Measurements from ENCODE around the gene CCDC81. TPM values are rescaled to one million over a fixed set of nuclear protein-coding genes. Genes with fewer than 3 reads are reported as not detected.

Gene CCDC81
- total RNA-seq, 2 experiments from 2014 or later, result 0.27 to 0.47 TPM

GRCh38 chr11:86396396-86396795, 21.7 kb downstream of the CCDC81 start:
- H3K9me3 ChIP-seq (ENCODE audit: control insufficient read depth in 1 of 2, insufficient read depth in 1 of 2, low read length in 2 of 2), result no peaks in the 10 kb centered on the region
- H3K27ac Mint-ChIP-seq, result no peak overlapping the region
- POLR2A ChIA-PET, result no interaction called here

GRCh38 chr11:86397351-86397750, 22.7 kb downstream of the CCDC81 start:
- Histone ChIP-seq H3K4me3 (ENCODE audit: low read length) (no peak overlapping the region), H3K36me3 (ENCODE audit: insufficient read depth, low read length) (no peaks in the 10 kb centered on the region), H3K9me3 (ENCODE audit: control insufficient read depth in 1 of 2, insufficient read depth in 1 of 2, low read length in 2 of 2) (no peaks in the 10 kb centered on the region), H3K27me3 (ENCODE audit: control insufficient read depth in 1 of 2, insufficient read depth in 2 of 2, low read length in 2 of 2) (no peaks in the 10 kb centered on the region), H3K4me1 (ENCODE audit: insufficient read depth, low read length) (no peaks in the 10 kb centered on the region), H3K27ac (ENCODE audit: low read depth in 1 of 2, low read length in 2 of 2) (no peak overlapping the region)
- Mint-ChIP-seq H3K27ac (no peak overlapping the region), H3K36me3 (ENCODE audit: low read depth) (no peaks in the 10 kb centered on the region), H3K9me3 (no peaks in the 10 kb centered on the region), H3K4me1 (ENCODE audit: low read depth) (no peaks in the 10 kb centered on the region), H3K27me3 (no peaks in the 10 kb centered on the region), H3K4me3 (no peak overlapping the region)
- ChIA-PET POLR2A (no interaction called here), CTCF (no interaction called here)
- no peak for TF ChIP-seq CTCF (IDR thresholded peaks at IDR 0.05)
- DNase-seq (no peak), ATAC-seq (ENCODE audit: poor library complexity) (no peak)
- intact Hi-C loops (cut with DNase I, micrococcal nuclease), result no loop called here

More at GRCh38 chr11:86396396-86396795, 21.7 kb downstream of the CCDC81 start:
- Histone ChIP-seq H3K4me3 (ENCODE audit: low read length) (no peak overlapping the region), H3K36me3 (ENCODE audit: insufficient read depth, low read length) (no peaks in the 10 kb centered on the region), H3K27me3 (ENCODE audit: control insufficient read depth in 1 of 2, insufficient read depth in 2 of 2, low read length in 2 of 2) (no peaks in the 10 kb centered on the region), H3K4me1 (ENCODE audit: insufficient read depth, low read length) (no peaks in the 10 kb centered on the region), H3K27ac (ENCODE audit: low read depth in 1 of 2, low read length in 2 of 2) (no peak overlapping the region)
- Mint-ChIP-seq H3K9me3 (no peaks in the 10 kb centered on the region), H3K36me3 (ENCODE audit: low read depth) (no peaks in the 10 kb centered on the region), H3K4me1 (ENCODE audit: low read depth) (no peaks in the 10 kb centered on the region), H3K4me3 (no peak overlapping the region), H3K27me3 (no peaks in the 10 kb centered on the region)
- ATAC-seq (ENCODE audit: poor library complexity) (no peak), DNase-seq (no peak)
- TF ChIP-seq CTCF (IDR thresholded peaks at IDR 0.05), result no peak
- intact Hi-C loops (cut with DNase I, micrococcal nuclease), result no loop called here
- CTCF ChIA-PET, result no interaction called here

- DNase-seq (no peak), ATAC-seq (ENCODE audit: poor library complexity) (no peak)
- Histone ChIP-seq H3K36me3 (ENCODE audit: insufficient read depth, low read length) (no peaks in the 10 kb centered on the region), H3K9me3 (ENCODE audit: control insufficient read depth in 1 of 2, insufficient read depth in 1 of 2, low read length in 2 of 2) (no peaks in the 10 kb centered on the region), H3K27me3 (ENCODE audit: control insufficient read depth in 1 of 2, insufficient read depth in 2 of 2, low read length in 2 of 2) (no peaks in the 10 kb centered on the region), H3K4me1 (ENCODE audit: insufficient read depth, low read length) (no peaks in the 10 kb centered on the region), H3K27ac (ENCODE audit: low read depth in 1 of 2, low read length in 2 of 2) (no peak overlapping the region), H3K4me3 (ENCODE audit: low read length) (no peak overlapping the region)
- no peak overlapping the region for H3K27ac Mint-ChIP-seq
- intact Hi-C loops (cut with DNase I, micrococcal nuclease), result no loop called here
- no peaks in the 10 kb centered on the region for H3K27me3 Mint-ChIP-seq
- no peak overlapping the region for H3K4me3 Mint-ChIP-seq
- ChIA-PET POLR2A (no interaction called here), CTCF (no interaction called here)
- no peaks in the 10 kb centered on the region for H3K36me3 Mint-ChIP-seq (ENCODE audit: low read depth)
- H3K4me1 Mint-ChIP-seq (ENCODE audit: low read depth), result no peaks in the 10 kb centered on the region
- no peak for TF ChIP-seq CTCF (IDR thresholded peaks at IDR 0.05)
- no peaks in the 10 kb centered on the region for H3K9me3 Mint-ChIP-seq
These were observed 23.4 kb downstream of the CCDC81 start for GRCh38 chr11:86398106-86398505.
